ENCODE results near the gene DCLK3.

Gene DCLK3

GRCh38 chr3:36705015-36705414, 59.3 kb downstream of the DCLK3 start:
- DNase-seq = no peak

- no peak for DNase-seq
Measured at GRCh38 chr3:36704280-36704679, 60.1 kb downstream of the DCLK3 start.

GRCh38 chr3:36701249-36701572, 63.1 kb downstream of the DCLK3 start:
- no peak for DNase-seq

- peak in 1 of 2 donors; percentile 29 for DNase-seq
Measured at GRCh38 chr3:36700537-36701248, 63.7 kb downstream of the DCLK3 start.

- no peak for DNase-seq
Measured at GRCh38 chr3:36698314-36698713, 66.0 kb downstream of the DCLK3 start.

GRCh38 chr3:36697229-36698001, 66.9 kb downstream of the DCLK3 start:
- no peak for DNase-seq

GRCh38 chr3:36696799-36697198, 67.6 kb downstream of the DCLK3 start:
- no peak for DNase-seq

GRCh38 chr3:36695769-36696137, 68.6 kb downstream of the DCLK3 start:
- DNase-seq = no peak

GRCh38 chr3:36695113-36695768, 69.1 kb downstream of the DCLK3 start:
- no peak for DNase-seq

GRCh38 chr3:36693670-36694069, 70.7 kb downstream of the DCLK3 start:
- no peak for DNase-seq

- DNase-seq = no peak
Measured at GRCh38 chr3:36689560-36689959, 74.8 kb downstream of the DCLK3 start.

GRCh38 chr3:36688815-36689214, 75.5 kb downstream of the DCLK3 start:
- DNase-seq = no peak

- no peak for DNase-seq
Measured at GRCh38 chr3:36686516-36686915, 77.8 kb downstream of the DCLK3 start.

- no peak for DNase-seq
Measured at GRCh38 chr3:36681867-36682266, 82.5 kb downstream of the DCLK3 start.

- DNase-seq = no peak
Measured at GRCh38 chr3:36680952-36681351, 83.4 kb downstream of the DCLK3 start.

GRCh38 chr3:36679384-36680200, 84.8 kb downstream of the DCLK3 start:
- DNase-seq = no peak

GRCh38 chr3:36678216-36679013, 85.9 kb downstream of the DCLK3 start:
- DNase-seq = no peak

GRCh38 chr3:36677331-36678007, 86.9 kb downstream of the DCLK3 start:
- no peak for DNase-seq

GRCh38 chr3:36674816-36675215, 89.5 kb downstream of the DCLK3 start:
- no peak for DNase-seq

GRCh38 chr3:36669764-36670163, 94.6 kb downstream of the DCLK3 start:
- DNase-seq = no peak

GRCh38 chr3:36666166-36666565, 98.2 kb downstream of the DCLK3 start:
- no peak for DNase-seq

All from bone marrow (tissue), 2 donors.